Measurements from ENCODE around the gene PHLDA2.
"Not testable (repeated sequence)": the region's sequence is repeated elsewhere in the genome, so short reads cannot be mapped to it uniquely, and the experiment has no call there.

PHLDA2 gene

GRCh38 chr11:2945031-2945756 lies 16.0 kb upstream of the PHLDA2 start:
- no peak for DNase-seq (ENCODE audit: low read depth in 2 of 2)

- no peak for DNase-seq (ENCODE audit: low read depth in 2 of 2)
These were observed 15.3 kb upstream of the PHLDA2 start for GRCh38 chr11:2944530-2944929.

- no peak for DNase-seq (ENCODE audit: low read depth in 2 of 2)
These were observed 14.5 kb upstream of the PHLDA2 start for GRCh38 chr11:2943711-2944118.

- DNase-seq (ENCODE audit: low read depth in 2 of 2) = no peak
These were observed 13.9 kb upstream of the PHLDA2 start for GRCh38 chr11:2942872-2943710.

GRCh38 chr11:2942447-2942846 lies 13.2 kb upstream of the PHLDA2 start:
- DNase-seq (ENCODE audit: low read depth in 2 of 2) = no peak

- no peak for DNase-seq (ENCODE audit: low read depth in 2 of 2)
These were observed 12.0 kb upstream of the PHLDA2 start for GRCh38 chr11:2940921-2941821.

- DNase-seq (ENCODE audit: low read depth in 2 of 2) = no peak
These were observed 11.1 kb upstream of the PHLDA2 start for GRCh38 chr11:2940147-2940920.

- DNase-seq (ENCODE audit: low read depth in 2 of 2) = not testable (repeated sequence)
These were observed 9.5 kb upstream of the PHLDA2 start for GRCh38 chr11:2938458-2939418.

- not testable (repeated sequence) for DNase-seq (ENCODE audit: low read depth in 2 of 2)
These were observed 8.6 kb upstream of the PHLDA2 start for GRCh38 chr11:2937641-2938457.

GRCh38 chr11:2934611-2935239 lies 5.5 kb upstream of the PHLDA2 start:
- DNase-seq (ENCODE audit: low read depth in 2 of 2) = no peak

- no peak for DNase-seq (ENCODE audit: low read depth in 2 of 2)
These were observed 4.9 kb upstream of the PHLDA2 start for GRCh38 chr11:2934021-2934550.

- DNase-seq (ENCODE audit: low read depth in 2 of 2) = no peak
These were observed 4.3 kb upstream of the PHLDA2 start for GRCh38 chr11:2933375-2934020.

GRCh38 chr11:2932850-2933251 lies 3.6 kb upstream of the PHLDA2 start:
- no peak for DNase-seq (ENCODE audit: low read depth in 2 of 2)

- DNase-seq (ENCODE audit: low read depth in 2 of 2) = no peak
These were observed 2.8 kb upstream of the PHLDA2 start for GRCh38 chr11:2931771-2932738.

- no peak for DNase-seq (ENCODE audit: low read depth in 2 of 2)
These were observed 2.2 kb upstream of the PHLDA2 start for GRCh38 chr11:2931420-2931746.

- DNase-seq (ENCODE audit: low read depth in 2 of 2) = no peak
These were observed 1.6 kb upstream of the PHLDA2 start for GRCh38 chr11:2930704-2931419.

All from stimulated activated CD4-positive, alpha-beta T cell treated with anti-CD3 and anti-CD28 coated beads, Interleukin-1b, Interleukin-23, amount 100 ng/mL, for 4 hours (primary cell).